Mesodermal cell (in vitro differentiated cells): ENCODE results near the gene PACS2.

Experiments
- H3K27ac ChIP-seq: 2 replicates; pipeline ENCODE4 v1.7.0; 2013; ENCODE audit warnings: mild to moderate bottlenecking, low read depth, low read length, moderate library complexity; ENCODE audit not compliant: severe bottlenecking
- H3K36me3 ChIP-seq: 2 replicates; pipeline ENCODE4 v1.7.1; 2013; ENCODE audit warnings: mild to moderate bottlenecking, low read length, moderate library complexity; ENCODE audit not compliant: control insufficient read depth, insufficient read depth
- H3K4me1 ChIP-seq: one replicate; pipeline ENCODE4 v1.7.1; 2013; ENCODE audit warnings: mild to moderate bottlenecking, low read length; ENCODE audit not compliant: insufficient read depth, control insufficient read depth, poor library complexity, severe bottlenecking
- H3K4me3 ChIP-seq: 2 replicates; pipeline ENCODE4 v1.7.0; 2013; ENCODE audit warnings: low read length, control low read depth, mild to moderate bottlenecking; ENCODE audit not compliant: insufficient read depth, poor library complexity, severe bottlenecking; ENCODE audit errors: extremely low read depth
- H3K9me3 ChIP-seq: 2 replicates; pipeline ENCODE4 v1.7.1; 2013; ENCODE audit warnings: mild to moderate bottlenecking, low read length, moderate library complexity; ENCODE audit not compliant: control insufficient read depth
- WGBS, 2 experiments: methylation state at CpG; one replicate each; pipeline ENCODE4 v1.1.5; 2013; ENCODE audit warnings: missing lambda C conversion rate in 2 of 2; ENCODE audit not compliant: insufficient coverage in 2 of 2; 5-methylcytosine and 5-hydroxymethylcytosine counted together

The PACS2 gene

GRCh38 chr14:105376521-105377440, 62.2 kb downstream of the PACS2 start:
- Histone ChIP-seq H3K4me3 (no peak overlapping the region), H3K4me1 (no peaks in the 10 kb centered on the region), H3K27ac (no peak overlapping the region), H3K9me3 (no peaks in the 10 kb centered on the region), H3K36me3 (peaks cover 6% of the 10 kb centered on the region)
- WGBS, 2 experiments, result 85 to 88% methylated on average over 26 to 32 of the region's 34 CpGs

DNA sequence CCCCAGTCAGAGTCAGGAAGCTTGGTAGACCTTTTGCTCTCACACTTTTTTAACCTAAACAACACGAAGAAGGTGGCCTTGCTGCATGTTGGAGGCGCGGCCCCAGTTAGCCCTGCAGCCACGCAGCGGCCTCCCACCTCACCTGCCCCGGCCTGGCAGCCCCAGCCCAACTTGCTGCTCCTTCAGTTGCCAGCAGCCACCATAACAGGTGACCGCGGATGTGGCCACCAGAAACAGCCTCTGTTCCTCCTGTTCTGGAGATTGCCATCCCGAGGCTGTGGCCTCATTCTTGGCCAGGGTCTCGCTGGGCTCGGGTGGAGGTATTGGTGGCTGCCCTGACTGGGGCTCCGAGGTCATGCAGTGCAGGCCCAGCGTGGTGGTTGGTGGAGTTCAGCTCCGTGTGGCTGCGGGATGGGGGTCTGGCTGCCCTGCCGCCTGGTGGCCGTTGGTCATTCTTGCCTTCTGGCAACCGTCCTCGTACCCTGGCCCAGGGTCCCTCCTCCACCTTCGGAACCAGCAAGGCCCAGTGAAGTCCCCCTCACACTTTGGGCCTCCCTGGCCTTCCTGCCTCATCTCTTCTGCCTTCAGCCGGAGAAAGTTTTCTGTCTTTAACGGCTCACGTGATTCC, 63.1 kb downstream of the PACS2 start:
- 88% methylated on average over 22 to 23 of the region's 23 CpGs for WGBS, 2 experiments

DNA sequence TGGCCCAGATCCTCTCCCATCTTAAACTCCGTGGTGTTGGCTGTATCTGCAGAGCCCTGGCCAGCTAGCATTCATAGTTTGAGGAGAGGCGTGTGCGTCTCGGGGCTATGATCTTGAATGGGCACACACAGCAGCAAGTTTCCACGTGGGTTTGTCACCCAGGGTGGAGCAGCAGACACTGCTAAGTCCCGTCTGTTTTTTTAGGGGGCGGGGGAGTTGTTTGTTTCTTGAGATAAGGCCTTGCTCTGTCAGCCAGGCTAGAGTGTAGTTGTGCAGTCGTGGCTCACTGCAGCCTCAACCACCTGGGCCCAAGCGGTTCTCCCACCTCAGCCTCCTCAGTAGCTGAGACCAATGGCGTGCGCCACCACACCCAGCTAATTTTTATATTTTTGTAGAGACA, 63.7 kb downstream of the PACS2 start:
- no peaks in the 10 kb centered on the region for H3K9me3 ChIP-seq
- peaks cover 8% of the 10 kb centered on the region for H3K36me3 ChIP-seq
- H3K4me1 ChIP-seq, result no peaks in the 10 kb centered on the region
- no peak overlapping the region for H3K4me3 ChIP-seq
- no peak overlapping the region for H3K27ac ChIP-seq
- 88 to 91% methylated on average over 9 to 10 of the region's 11 CpGs for WGBS, 2 experiments

More for the DNA sequence above, 63.1 kb downstream of the PACS2 start:
- peaks cover 4% of the 10 kb centered on the region for H3K36me3 ChIP-seq
- H3K9me3 ChIP-seq, result no peaks in the 10 kb centered on the region
- H3K4me3 ChIP-seq, result no peak overlapping the region
- no peak overlapping the region for H3K27ac ChIP-seq
- H3K4me1 ChIP-seq, result no peaks in the 10 kb centered on the region

DNA sequence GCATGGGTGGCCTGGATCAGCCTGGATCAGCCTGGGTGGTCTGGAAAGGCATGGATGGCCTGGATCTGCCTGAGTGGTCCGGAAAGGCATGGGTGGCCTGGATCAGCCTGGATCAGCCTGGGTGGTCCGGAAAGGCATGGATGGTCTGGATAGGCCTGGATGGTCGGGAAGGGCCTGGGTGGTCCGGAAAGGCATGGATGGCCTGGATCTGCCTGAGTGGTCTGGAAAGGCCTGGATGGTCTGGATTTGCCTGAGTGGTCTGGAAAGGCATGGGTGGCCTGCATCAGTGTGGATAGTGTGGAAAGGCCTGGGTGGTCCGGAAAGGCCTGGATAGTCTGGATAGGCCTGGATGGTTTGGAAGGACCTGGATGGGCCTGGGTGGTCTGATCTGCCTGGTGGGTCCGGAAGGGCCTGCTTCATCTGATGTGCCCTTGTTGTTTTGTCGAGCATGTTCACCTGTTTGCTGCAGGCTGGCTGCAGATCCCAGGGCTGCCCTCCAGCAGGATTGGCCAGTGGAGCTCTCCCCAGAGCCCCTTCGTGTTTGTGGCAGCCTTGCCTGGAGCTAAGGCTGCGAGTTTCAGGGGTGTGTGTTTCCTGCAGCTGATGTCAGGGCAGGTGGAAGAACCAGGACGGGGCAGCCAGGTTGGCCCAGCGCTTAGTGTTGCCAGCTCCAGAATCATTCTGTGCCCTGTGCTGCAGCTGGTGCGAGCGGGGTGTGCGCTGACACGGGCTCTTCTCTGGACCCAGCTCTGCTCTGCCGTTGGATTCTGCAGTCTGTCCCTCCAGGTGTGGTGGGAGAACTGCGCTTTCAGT, 64.5 kb downstream of the PACS2 start:
- H3K4me1 ChIP-seq, result no peaks in the 10 kb centered on the region
- H3K27ac ChIP-seq, result no peak overlapping the region
- H3K36me3 ChIP-seq, result peaks cover 16% of the 10 kb centered on the region
- no peak overlapping the region for H3K4me3 ChIP-seq
- WGBS, 2 experiments, result 92 to 96% methylated on average over 16 to 17 of the region's 17 CpGs
- no peaks in the 10 kb centered on the region for H3K9me3 ChIP-seq

DNA sequence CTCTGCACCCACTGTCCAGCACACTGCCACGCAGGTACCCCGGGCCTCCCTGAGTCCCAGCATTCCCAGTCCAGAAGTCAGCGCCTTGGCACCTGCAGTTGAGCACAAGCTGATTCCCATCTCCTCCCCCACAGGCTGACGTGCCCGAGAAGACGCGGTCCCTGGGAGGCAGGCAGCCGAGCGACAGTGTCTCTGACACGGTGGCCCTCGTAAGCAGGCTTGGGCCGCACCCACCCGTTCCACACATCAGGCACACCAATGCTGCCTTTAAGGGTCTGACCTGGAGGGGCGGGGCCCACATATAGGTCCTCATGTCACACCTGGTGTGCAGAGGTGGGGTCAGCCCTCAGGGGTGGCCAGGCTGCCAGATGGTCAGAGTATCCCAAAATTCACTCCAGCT, 65.4 kb downstream of the PACS2 start:
- Histone ChIP-seq H3K4me3 (no peak overlapping the region), H3K9me3 (no peaks in the 10 kb centered on the region), H3K4me1 (no peaks in the 10 kb centered on the region), H3K27ac (no peak overlapping the region), H3K36me3 (peaks cover 24% of the 10 kb centered on the region)
- 96 to 99% methylated on average over 6 to 14 of the region's 14 CpGs for WGBS, 2 experiments

DNA sequence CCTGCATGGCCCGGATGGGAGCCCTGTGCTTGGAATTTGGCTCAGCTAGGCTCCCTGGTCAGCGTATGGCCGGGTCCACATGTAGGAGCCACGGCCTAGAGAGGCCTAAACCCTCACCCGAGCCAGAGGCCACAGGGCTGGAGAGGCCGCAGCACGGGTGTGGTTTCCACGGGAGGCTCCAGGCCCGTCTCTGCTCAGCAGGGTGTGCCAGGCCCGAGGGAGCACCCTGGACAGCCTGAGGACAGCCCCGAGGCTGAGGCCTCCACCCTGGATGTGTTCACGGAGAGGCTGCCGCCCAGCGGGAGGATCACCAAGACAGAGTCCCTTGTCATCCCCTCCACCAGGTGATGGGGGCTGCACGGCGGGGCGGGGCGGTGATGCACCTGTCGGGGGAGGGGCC, 66.2 kb downstream of the PACS2 start:
- H3K9me3 ChIP-seq, result no peaks in the 10 kb centered on the region
- peaks cover 30% of the 10 kb centered on the region for H3K36me3 ChIP-seq
- H3K4me3 ChIP-seq, result no peak overlapping the region
- WGBS, 2 experiments, result 93 to 96% methylated on average over 12 to 19 of the region's 19 CpGs
- H3K27ac ChIP-seq, result no peak overlapping the region
- no peaks in the 10 kb centered on the region for H3K4me1 ChIP-seq

- H3K27ac ChIP-seq, result no peak overlapping the region
- no peak overlapping the region for H3K4me3 ChIP-seq
- no peaks in the 10 kb centered on the region for H3K4me1 ChIP-seq
- peaks cover 30% of the 10 kb centered on the region for H3K36me3 ChIP-seq
- WGBS, 2 experiments, result 97 to 98% methylated on average over 21 to 25 of the region's 27 CpGs
- no peaks in the 10 kb centered on the region for H3K9me3 ChIP-seq
Measured at GRCh38 chr14:105381446-105382342, 67.1 kb downstream of the PACS2 start.

GRCh38 chr14:105382343-105383082, 68.0 kb downstream of the PACS2 start:
- Histone ChIP-seq H3K9me3 (no peaks in the 10 kb centered on the region), H3K36me3 (peaks cover 30% of the 10 kb centered on the region)

GRCh38 chr14:105383083-105383730, 68.7 kb downstream of the PACS2 start:
- H3K4me3 ChIP-seq, result no peak overlapping the region
- whole genome bisulfite sequencing, 2 experiments, result 96 to 97% methylated on average over 21 to 25 of the region's 32 CpGs
- no peaks in the 10 kb centered on the region for H3K4me1 ChIP-seq
- no peaks in the 10 kb centered on the region for H3K9me3 ChIP-seq
- H3K27ac ChIP-seq, result no peak overlapping the region
- peaks cover 30% of the 10 kb centered on the region for H3K36me3 ChIP-seq

More at GRCh38 chr14:105382343-105383082, 68.0 kb downstream of the PACS2 start:
- H3K4me3 ChIP-seq, result no peak overlapping the region
- H3K4me1 ChIP-seq, result no peaks in the 10 kb centered on the region
- H3K27ac ChIP-seq, result no peak overlapping the region
- WGBS, 2 experiments, result 94 to 98% methylated on average over 23 to 24 of the region's 26 CpGs
